NCI-H345 treated with DMSO at 0.1 percent for 48 hours (cell line): ENCODE measurements around the gene ARL3.

ENCODE experiments used
- DNase-seq: peaks from one replicate; lab custom pipeline; 2025; ENCODE audit not compliant: unreplicated experiment; lab: John Stamatoyannopoulos, UW

ARL3 gene

GRCh38 chr10:102652170-102652916 is 61.9 kb downstream of the ARL3 start:
- DNase-seq, result no peak

GRCh38 chr10:102651455-102652169 is 62.6 kb downstream of the ARL3 start:
- no peak for DNase-seq

GRCh38 chr10:102650655-102651454 is 63.3 kb downstream of the ARL3 start:
- DNase-seq, result no peak

- DNase-seq, result no peak
These were observed 64.2 kb downstream of the ARL3 start for GRCh38 chr10:102649797-102650654.

GRCh38 chr10:102648889-102649796 is 65.1 kb downstream of the ARL3 start:
- no peak for DNase-seq

- DNase-seq, result no peak
These were observed 65.8 kb downstream of the ARL3 start for GRCh38 chr10:102648269-102648888.

GRCh38 chr10:102647443-102648268 is 66.5 kb downstream of the ARL3 start:
- DNase-seq, result no peak

- no peak for DNase-seq
These were observed 67.4 kb downstream of the ARL3 start for GRCh38 chr10:102646610-102647442.

- no peak for DNase-seq
These were observed 68.2 kb downstream of the ARL3 start for GRCh38 chr10:102645741-102646609.

GRCh38 chr10:102645388-102645740 is 68.8 kb downstream of the ARL3 start:
- peak; percentile 16 for DNase-seq

GRCh38 chr10:102644646-102645387 is 69.4 kb downstream of the ARL3 start:
- peak; percentile 56 for DNase-seq

GRCh38 chr10:102644066-102644645 is 70.0 kb downstream of the ARL3 start, which contains the start of gene TRIM8:
TRIM8 (plus strand) TSS chr10:102644479; CDS start chr10:102644618, 139 bp downstream.
- DNase-seq, result no peak

- DNase-seq, result peak; percentile 6
These were observed 70.7 kb downstream of the ARL3 start for GRCh38 chr10:102643336-102644065.

- DNase-seq, result peak; percentile 18
These were observed 71.4 kb downstream of the ARL3 start for GRCh38 chr10:102642736-102643335.
